ENCODE data around the gene TAOK1.

GRCh38 chr17:29420128-29420527, 30.0 kb downstream of the TAOK1 start:
- TF ChIP-seq CTCF (IDR thresholded peaks at IDR 0.05; ENCODE audit: insufficient read depth, low read length) (no peak), POLR2AphosphoS5 (IDR thresholded peaks at IDR 0.05; ENCODE audit: low read depth) (no peak)

All from HL-60 (cell line).